Small intestine (tissue), 7 donors: ENCODE measurements around the gene E2F2. TPM values are rescaled to one million over a fixed set of nuclear protein-coding genes. Genes with fewer than 3 reads are reported as not detected.
A peak's percentile ranks its signal among the peaks of the same experiment; 100 is the strongest.

Experiments
- DNase-seq, 2 donors: peaks; one replicate each; pipeline versions ENCODE4 v3.0.0 to v3.0.0-alpha.2; 2013
- FAIRE-seq: peaks from 2 replicates; lab custom pipeline; 2012; peaks lifted over from hg19 to GRCh38; lab: Jason Lieb, UNC
- H3K27ac ChIP-seq, 3 donors: one replicate each; pipeline ENCODE4 v1.5.1; 2013; ENCODE audit warnings: low read length in 2 of 3, mild to moderate bottlenecking in 2 of 3, control low read depth in 1 of 3, inconsistent platforms in 1 of 3, low read depth in 1 of 3, moderate library complexity in 1 of 3
- H3K27me3 ChIP-seq, 3 donors: one replicate each; pipeline ENCODE4 v1.6.1; 2013; ENCODE audit warnings: low read length in 3 of 3, inconsistent platforms in 1 of 3; ENCODE audit not compliant: control insufficient read depth in 3 of 3, insufficient read depth in 3 of 3
- H3K36me3 ChIP-seq, 3 donors: one replicate each; pipeline ENCODE4 v1.6.1; 2013; ENCODE audit warnings: low read length in 3 of 3, inconsistent platforms in 1 of 3, low read depth in 1 of 3, mild to moderate bottlenecking in 1 of 3, moderate library complexity in 1 of 3; ENCODE audit not compliant: control insufficient read depth in 3 of 3, insufficient read depth in 2 of 3
- H3K4me1 ChIP-seq, 3 donors: one replicate each; pipeline ENCODE4 v1.6.1; 2013; ENCODE audit warnings: low read length in 2 of 3, inconsistent platforms in 1 of 3, low read depth in 1 of 3, mild to moderate bottlenecking in 1 of 3, moderate library complexity in 1 of 3; ENCODE audit not compliant: control insufficient read depth in 3 of 3, insufficient read depth in 2 of 3
- H3K4me3 ChIP-seq, 3 donors: one replicate each; pipeline ENCODE4 v1.5.1; 2013; ENCODE audit warnings: low read length in 3 of 3, control low read depth in 1 of 3, inconsistent platforms in 1 of 3, low read depth in 1 of 3, mild to moderate bottlenecking in 1 of 3, moderate library complexity in 1 of 3
- H3K9me3 ChIP-seq, 2 donors: one replicate each; pipeline ENCODE4 v1.6.1; 2013; ENCODE audit warnings: low read depth in 1 of 2, low read length in 1 of 2; ENCODE audit not compliant: control insufficient read depth in 2 of 2, insufficient read depth in 1 of 2
- WGBS, 3 donors: extraction: QIAGEN DNeasy Blood & Tissue Kit; methylation state at CpG; one replicate each; pipeline ENCODE4 v1.1.7; 2013; 5-methylcytosine and 5-hydroxymethylcytosine counted together
- polyA plus RNA-seq, 4 donors: library from polyadenylated mRNA; stranded (reverse) in 3 of 4; unstranded in 1 of 4; fragments of 200-250 nt in 3 of 4; fragments of 120-200 nt in 1 of 4; gene quantifications; one replicate each; pipeline versions ENCODE4 v1.2.1 to v1.2.3, GENCODE V29; 2013
- donor health status: healthy with polysubstance abuse.
- donor health status: control.
- donor health status: control.
- donor health status: Bipolar disorder and iron deficiency.
- donor health status: healthy.

E2F2 gene
- polyA plus RNA-seq, 4 donors: 1.9 to 4.0 (median 2.5) TPM

DNA sequence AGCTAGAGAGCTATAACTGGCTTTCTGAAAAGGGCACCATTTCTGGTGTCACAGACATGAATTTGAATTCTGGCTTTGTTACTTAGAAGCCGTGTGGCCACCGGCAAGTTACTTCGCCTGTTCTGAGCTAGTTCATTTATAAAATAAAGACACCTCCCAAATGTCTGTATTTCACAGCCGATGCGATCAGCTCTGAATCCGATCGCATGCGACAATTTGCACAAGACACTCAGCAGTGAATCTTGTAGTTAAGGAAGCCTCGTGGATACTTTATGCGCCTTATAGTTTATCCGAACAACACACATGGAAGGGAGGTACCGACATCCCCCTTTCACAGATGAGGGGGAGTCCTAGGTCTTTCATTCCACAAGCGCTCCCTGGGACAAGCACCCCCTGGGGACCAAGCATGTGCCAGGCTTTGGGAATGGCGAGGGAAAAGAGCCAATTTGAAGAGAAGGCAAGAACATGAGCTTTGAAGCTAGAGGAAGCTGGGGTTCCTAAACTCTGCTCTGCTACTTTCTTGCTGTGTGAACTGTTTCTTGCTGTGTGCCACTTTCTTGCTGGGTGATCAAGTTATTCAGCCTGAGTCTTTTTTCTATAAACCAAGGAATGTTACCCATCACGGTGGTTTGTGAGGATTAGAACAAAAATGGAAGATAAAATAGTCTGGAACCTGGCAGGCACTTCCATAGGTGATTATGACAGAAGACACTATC is 24.4 kb upstream of the E2F2 start:
- peak overlapping the region; percentile 60 to 97 (median 89) for H3K27ac ChIP-seq
- H3K36me3 ChIP-seq: peaks cover 0 to 20% (median 0%) of the 10 kb centered on the region in 3 donors
- no peaks in the 10 kb centered on the region for H3K27me3 ChIP-seq
- H3K4me1 ChIP-seq: peaks cover 0 to 46% (median 7%) of the 10 kb centered on the region in 3 donors
- no peaks in the 10 kb centered on the region for H3K9me3 ChIP-seq
- peak in 1 of 2 donors; percentile 37 for DNase-seq
- FAIRE-seq: no peak
- WGBS, 3 donors: 31 to 36% (median 32%) methylated on average over 15 of the region's 15 CpGs
- peak overlapping the region in 2 of 3 donors; percentile 51 to 52 for H3K4me3 ChIP-seq

DNA sequence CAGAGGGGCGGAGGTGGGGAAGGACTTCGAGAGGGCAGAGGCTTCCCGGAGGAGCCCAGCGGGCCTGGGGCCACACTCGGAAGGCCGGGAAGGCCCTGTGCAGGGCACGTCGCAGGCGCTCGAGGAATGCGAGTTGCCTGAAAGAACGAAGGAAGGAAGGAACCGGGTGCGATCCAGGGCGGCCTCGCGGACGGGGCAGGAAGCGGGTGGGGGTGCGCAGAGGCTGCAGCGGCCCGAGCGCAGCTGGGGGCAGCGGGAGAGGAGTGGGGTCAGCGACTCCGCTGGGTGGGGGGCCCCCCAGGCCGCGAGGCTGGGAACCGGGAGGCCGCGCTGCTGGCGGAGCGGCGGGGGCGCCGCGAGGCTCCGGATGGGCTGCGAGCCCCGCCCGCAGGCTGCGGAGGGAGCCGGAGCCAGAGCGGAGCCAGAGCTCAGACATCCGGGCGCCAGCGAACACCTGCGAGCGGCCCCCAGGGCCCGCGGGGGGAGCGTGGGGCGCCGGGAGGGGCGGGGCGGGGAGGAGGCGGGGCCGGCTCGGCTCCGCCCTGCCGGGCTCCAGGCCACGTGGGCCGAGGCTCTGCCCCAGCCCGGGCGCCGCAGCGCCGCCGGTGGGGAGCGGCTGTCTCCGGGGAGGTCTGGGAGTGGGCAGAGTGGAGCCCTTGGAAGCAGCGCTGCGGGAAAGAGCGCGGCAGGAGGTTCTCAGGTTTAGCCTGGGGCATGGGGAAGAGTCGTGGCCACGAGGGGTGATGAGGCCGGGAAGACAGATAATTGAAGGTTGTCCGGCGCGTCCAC is 23.6 kb upstream of the E2F2 start:
- H3K4me3 ChIP-seq: peak overlapping the region; percentile 50 to 52 (median 51)
- FAIRE-seq (no peak), DNase-seq (peak; percentile 89 to 94)
- H3K36me3 ChIP-seq: peaks cover 0 to 20% (median 0%) of the 10 kb centered on the region in 3 donors
- no peaks in the 10 kb centered on the region for H3K9me3 ChIP-seq
- no peaks in the 10 kb centered on the region for H3K27me3 ChIP-seq
- H3K27ac ChIP-seq: peak overlapping the region; percentile 87 to 97 (median 95)
- peaks cover 0 to 40% (median 7%) of the 10 kb centered on the region in 3 donors for H3K4me1 ChIP-seq
- WGBS, 3 donors: 0 to 1% (median 1%) methylated on average over 52 to 81 of the region's 81 CpGs

DNA sequence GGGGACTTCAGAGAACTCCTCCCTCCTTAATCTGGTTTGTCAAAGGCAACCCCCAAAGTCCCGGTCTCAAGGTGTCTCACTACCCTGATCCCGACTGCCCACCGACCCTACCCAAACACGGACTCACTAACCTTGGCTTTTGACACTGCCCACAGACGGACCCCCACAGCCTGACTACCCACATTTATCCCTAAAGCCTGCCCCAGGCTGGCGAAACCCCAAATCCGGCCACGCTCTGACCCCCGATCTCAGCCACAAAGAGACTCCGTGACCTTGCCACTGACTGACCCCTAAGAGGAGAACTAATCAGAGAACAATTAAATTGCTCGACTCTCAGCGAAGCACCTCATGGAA is 23.1 kb upstream of the E2F2 start:
- WGBS, 3 donors: 8 to 27% (median 14%) methylated on average over 12 of the region's 12 CpGs
- H3K4me1 ChIP-seq: peaks cover 0 to 40% (median 7%) of the 10 kb centered on the region in 3 donors
- peaks cover 0 to 20% (median 0%) of the 10 kb centered on the region in 3 donors for H3K36me3 ChIP-seq
- H3K27ac ChIP-seq: peak overlapping the region; percentile 87 to 95 (median 87)
- DNase-seq (no peak), FAIRE-seq (no peak)
- H3K4me3 ChIP-seq: peak overlapping the region; percentile 45 to 52 (median 50)
- no peaks in the 10 kb centered on the region for H3K9me3 ChIP-seq
- H3K27me3 ChIP-seq: no peaks in the 10 kb centered on the region

DNA sequence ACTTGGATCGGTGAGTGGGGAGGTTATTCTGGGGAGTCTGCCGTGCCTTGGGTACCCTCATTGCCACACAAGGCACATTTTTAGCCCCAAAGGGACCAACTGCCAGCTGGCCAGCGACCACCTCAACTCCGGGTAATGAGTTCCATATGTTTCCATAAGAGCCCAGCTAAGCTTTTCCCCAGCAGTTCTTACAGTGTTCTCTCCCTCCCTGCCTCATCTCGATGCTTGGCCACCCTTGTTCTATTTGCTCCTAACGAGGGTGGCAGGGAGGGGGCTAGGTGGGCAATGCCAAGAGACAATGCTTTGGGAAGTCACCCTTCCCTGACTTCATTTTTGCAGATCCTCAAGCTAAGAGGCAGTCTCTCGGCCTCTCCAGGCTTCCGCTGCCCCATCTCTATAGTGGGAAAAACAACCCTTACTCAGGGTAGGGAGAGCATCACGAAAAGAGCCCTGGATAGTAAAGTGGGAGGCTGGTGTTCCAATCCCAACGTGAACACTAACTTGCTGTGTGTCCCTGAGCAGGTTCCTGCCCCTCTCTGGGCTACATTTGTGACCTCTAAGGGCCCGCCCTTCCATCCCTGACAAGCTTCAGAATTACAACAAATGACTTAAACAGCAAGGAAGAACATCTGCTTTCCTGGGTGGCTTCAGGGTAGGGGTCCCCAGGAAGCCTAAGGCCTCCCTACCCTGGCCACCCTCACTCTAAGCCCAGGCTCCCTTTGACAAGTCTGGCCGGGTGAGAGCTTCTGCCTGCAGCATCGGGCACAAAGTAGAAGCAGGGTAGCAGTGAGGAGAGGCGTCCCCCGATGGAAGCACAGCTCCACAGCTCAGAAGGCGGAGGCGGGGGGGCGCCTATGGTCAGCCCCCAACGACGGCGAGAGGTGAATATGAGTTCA is 22.4 kb upstream of the E2F2 start:
- FAIRE-seq (no peak), DNase-seq (no peak)
- 65 to 75% (median 66%) methylated on average over 20 to 21 of the region's 21 CpGs for WGBS, 3 donors
- Histone ChIP-seq H3K4me3 (peak overlapping the region in 1 of 3 donors; percentile 20), H3K27me3 (no peaks in the 10 kb centered on the region), H3K36me3 (peaks cover 0 to 16% (median 0%) of the 10 kb centered on the region in 3 donors), H3K9me3 (no peaks in the 10 kb centered on the region), H3K27ac (peak overlapping the region in 2 of 3 donors; percentile 87 to 95), H3K4me1 (peaks cover 0 to 40% (median 7%) of the 10 kb centered on the region in 3 donors)

DNA sequence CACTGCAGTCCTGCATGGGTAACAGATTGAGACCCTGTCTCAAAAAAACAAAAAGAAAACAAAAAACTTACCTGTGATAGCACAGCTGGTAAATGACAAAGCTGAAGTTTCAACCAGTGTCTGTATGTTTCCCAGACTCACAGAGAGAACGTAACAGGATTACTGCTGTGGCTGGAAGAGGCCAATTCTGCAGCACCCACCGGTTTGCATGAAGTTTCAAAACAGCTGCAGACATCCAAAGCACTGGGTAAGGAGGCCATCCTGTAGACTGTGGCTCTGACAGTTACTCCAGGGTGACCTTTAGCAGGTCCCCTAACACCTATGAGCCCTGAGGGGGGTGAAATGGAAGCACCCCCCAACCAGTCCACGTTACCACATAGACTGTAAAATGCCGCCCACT is 20.8 kb upstream of the E2F2 start:
- Histone ChIP-seq H3K4me3 (no peak overlapping the region), H3K9me3 (no peaks in the 10 kb centered on the region), H3K36me3 (peaks cover 0 to 3% (median 0%) of the 10 kb centered on the region in 3 donors), H3K27ac (no peak overlapping the region), H3K27me3 (no peaks in the 10 kb centered on the region), H3K4me1 (peaks cover 0 to 35% (median 2%) of the 10 kb centered on the region in 3 donors)
- 81 to 83% (median 83%) methylated on average over 4 of the region's 4 CpGs for WGBS, 3 donors
- DNase-seq (no peak), FAIRE-seq (no peak)

DNA sequence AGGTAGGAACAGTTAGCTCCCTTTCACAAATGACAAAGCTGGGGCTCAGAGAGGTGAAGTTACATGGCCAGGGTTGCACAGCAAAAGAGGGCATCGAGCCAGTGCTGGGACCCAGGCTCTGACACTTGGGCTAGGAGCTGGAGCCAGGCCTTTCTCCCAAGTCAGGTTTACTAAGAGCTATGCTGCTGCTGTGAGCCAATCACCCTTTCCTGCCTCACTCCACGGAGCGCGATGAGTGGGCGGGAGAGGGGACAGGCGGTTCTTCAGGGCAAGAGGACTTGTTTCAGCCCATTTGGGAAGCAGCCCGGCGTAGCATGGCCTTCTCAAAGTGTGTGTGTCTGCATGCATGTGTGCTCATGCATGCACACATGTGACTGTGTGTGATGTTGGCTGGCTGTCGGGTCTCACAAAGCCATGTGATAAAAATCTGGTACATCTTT is 17.7 kb upstream of the E2F2 start:
- peaks cover 0 to 16% (median 2%) of the 10 kb centered on the region in 3 donors for H3K4me1 ChIP-seq
- H3K27ac ChIP-seq: peak overlapping the region in 1 of 3 donors; percentile 4
- H3K9me3 ChIP-seq: no peaks in the 10 kb centered on the region
- FAIRE-seq (no peak), DNase-seq (peak in 1 of 2 donors; percentile 8)
- H3K4me3 ChIP-seq: no peak overlapping the region
- no peaks in the 10 kb centered on the region for H3K36me3 ChIP-seq
- no peaks in the 10 kb centered on the region for H3K27me3 ChIP-seq
- WGBS, 3 donors: 69 to 92% (median 81%) methylated on average over 9 of the region's 9 CpGs

DNA sequence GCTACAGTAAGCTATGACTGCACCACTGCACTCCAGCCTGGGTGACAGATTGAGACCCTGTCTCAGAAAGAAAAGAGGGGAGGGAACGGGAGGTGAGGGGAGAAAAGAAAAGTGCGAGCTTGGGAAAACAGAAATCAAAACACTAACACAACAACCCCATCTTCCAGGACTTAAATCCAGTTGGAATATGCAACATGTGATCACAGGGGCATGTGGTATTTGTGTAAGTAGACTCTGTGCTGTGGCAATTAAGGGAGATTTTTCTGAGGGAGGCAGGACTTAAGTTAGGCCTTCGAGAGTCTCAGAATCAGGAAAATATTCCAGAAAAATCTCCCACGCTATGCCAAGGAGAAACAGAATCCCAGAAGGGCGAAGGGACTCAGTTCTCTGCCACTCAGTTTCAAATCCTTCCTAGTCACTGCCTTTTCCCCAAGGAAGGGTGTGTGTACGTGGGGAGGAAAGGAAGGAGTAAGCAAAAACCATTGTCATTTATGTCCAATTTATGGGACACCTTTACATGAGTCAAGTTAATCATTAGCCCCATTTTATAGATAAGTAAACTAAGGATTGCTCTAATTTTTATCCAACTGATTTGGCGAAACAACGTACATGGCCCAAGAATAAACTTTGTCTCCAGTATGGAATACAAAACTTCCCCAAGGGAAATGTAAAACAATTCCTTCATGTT is 16.0 kb upstream of the E2F2 start:
- Histone ChIP-seq H3K4me1 (peaks cover 0 to 13% (median 2%) of the 10 kb centered on the region in 3 donors), H3K9me3 (no peaks in the 10 kb centered on the region), H3K4me3 (no peak overlapping the region), H3K27ac (peak overlapping the region; percentile 50 to 85 (median 73)), H3K36me3 (no peaks in the 10 kb centered on the region), H3K27me3 (no peaks in the 10 kb centered on the region)
- DNase-seq (peak; percentile 81 to 87), FAIRE-seq (no peak)
- 26 to 59% (median 39%) methylated on average over 8 of the region's 8 CpGs for whole genome bisulfite sequencing, 3 donors
